ENCODE data around the gene SEC14L2.

Gene SEC14L2

GRCh38 chr22:30472994-30473720 is 76.3 kb downstream of the SEC14L2 start:
- H3K27ac ChIP-seq, result no peak overlapping the region
- no peak overlapping the region for H3K4me3 ChIP-seq
- no peak for DNase-seq (ENCODE audit: low spot score)
- no peak for TF ChIP-seq CTCF (IDR thresholded peaks at IDR 0.05)

DNA sequence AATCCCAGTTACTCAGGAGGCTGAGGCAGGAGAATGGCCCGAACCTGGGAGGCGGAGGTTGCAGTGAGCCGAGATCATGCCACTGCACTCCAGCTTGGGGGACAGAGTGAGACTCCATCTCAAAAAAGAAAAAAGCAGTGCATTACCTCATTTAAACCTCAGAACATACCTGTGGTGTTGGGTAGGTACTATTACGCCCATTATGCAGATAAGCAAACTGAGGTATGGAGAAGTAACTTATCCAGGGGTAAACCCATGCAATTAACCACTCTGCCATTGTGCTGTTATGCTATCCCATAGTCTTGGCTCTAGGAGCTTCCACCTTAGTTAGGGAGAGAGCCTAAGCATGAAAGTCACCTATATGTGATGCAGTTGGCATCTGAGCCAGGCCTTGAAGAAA is 77.3 kb downstream of the SEC14L2 start:
- Histone ChIP-seq H3K27ac (no peak overlapping the region), H3K4me3 (no peak overlapping the region)
- no peak for TF ChIP-seq CTCF (IDR thresholded peaks at IDR 0.05)
- DNase-seq (ENCODE audit: low spot score), result no peak
